ENCODE results near the gene ABCA5. TPM values are rescaled to one million over a fixed set of nuclear protein-coding genes. Genes with fewer than 3 reads are reported as not detected.

ABCA5 gene
- total and polyA plus RNA-seq, 2 donors (not counting 3 experiments of a cell fraction or from before 2014, with no cell fraction given), result 9.3 to 23.2 TPM

GRCh38 chr17:69246202-69246601 is 80.7 kb downstream of the ABCA5 start:
- intact Hi-C loops (cut with micrococcal nuclease), result loop anchor here (1.0 to 5.0 kb wide), 3 partner anchors 474 to 779 kb away; no protein-coding TSS in a partner anchor
- no peak for FAIRE-seq

More at GRCh38 chr17:69246202-69246601, 80.7 kb downstream of the ABCA5 start:
- no peaks in the 10 kb centered on the region for H3K9me3 ChIP-seq (replicated peaks; ENCODE audit: control insufficient read depth, insufficient read depth, low read length)
- H3K9ac ChIP-seq (replicated peaks; ENCODE audit: extremely low read depth, insufficient read depth, low read length), result no peak overlapping the region
- TF ChIP-seq JUN (IDR thresholded peaks at IDR 0.05; ENCODE audit: borderline replicate concordance, insufficient read depth, insufficient read length, low read depth) (no peak), MYC (IDR thresholded peaks at IDR 0.05; ENCODE audit: low read depth, low read length) (no peak), MAX (IDR thresholded peaks at IDR 0.05; ENCODE audit: insufficient read depth, insufficient read length) (no peak), CTCF (IDR thresholded peaks at IDR 0.05; ENCODE audit: extremely low read depth in 1 of 2, insufficient read depth in 1 of 2, low read depth in 1 of 2, low read length in 2 of 2) (no peak), POLR2AphosphoS5 (IDR thresholded peaks at IDR 0.05; ENCODE audit: insufficient read depth, low read depth, low read length) (no peak), POLR2A (IDR thresholded peaks at IDR 0.05; ENCODE audit: low read depth, low read length) (no peak), EZH2 (IDR thresholded peaks at IDR 0.05; ENCODE audit: borderline replicate concordance, low read depth, low read length, severe bottlenecking) (no peak), GATA2 (IDR thresholded peaks at IDR 0.05; ENCODE audit: insufficient read depth, insufficient read length, low read depth, low read length) (no peak), FOS (IDR thresholded peaks at IDR 0.05; ENCODE audit: borderline replicate concordance, insufficient read depth, low read length) (no peak)
- no peaks in the 10 kb centered on the region for H3K9me1 ChIP-seq (replicated peaks; ENCODE audit: control insufficient read depth, extremely low read depth, insufficient read depth, low read length)
- H3K79me2 ChIP-seq (ENCODE audit: control insufficient read depth, insufficient read depth, low read length), result no peaks in the 10 kb centered on the region
- ChIA-PET CTCF (interaction anchor here (0.6 to 6.1 kb wide), 21 partner anchors 11 to 1384 kb away, joined by 3 to 72 read pairs (median 5); partner anchors contain the start of gene ABCA5), POLR2A (no interaction called here)
- DNase-seq (ENCODE audit: low read depth, low spot score), result no peak
- H3K36me3 ChIP-seq (ENCODE audit: control insufficient read depth in 2 of 2, extremely low read depth in 1 of 2, insufficient read depth in 2 of 2, low read length in 2 of 2), result no peaks in the 10 kb centered on the region
- no peak overlapping the region for H3K27ac ChIP-seq (ENCODE audit: insufficient read depth, low read depth, low read length)
- H3K27me3 ChIP-seq (ENCODE audit: control insufficient read depth in 2 of 2, insufficient read depth in 2 of 2, low read length in 2 of 2), result no peaks in the 10 kb centered on the region
- dilution Hi-C loops (cut with MboI; ENCODE audit: extremely low pct_ligation_motif_present, low sequenced_read_pairs), result no loop called here
- no peak overlapping the region for H3K4me3 ChIP-seq (replicated peaks in 1 of 3; ENCODE audit: insufficient read depth in 1 of 3, low read depth in 1 of 3, low read length in 3 of 3)
- no peak overlapping the region for H2AFZ ChIP-seq (ENCODE audit: low read depth, low read length)
- H4K20me1 ChIP-seq (replicated peaks; ENCODE audit: control insufficient read depth, extremely low read depth, insufficient read depth, low read length), result no peaks in the 10 kb centered on the region
- H3K4me1 ChIP-seq (ENCODE audit: control insufficient read depth, extremely low read depth, insufficient read depth, low read length), result no peaks in the 10 kb centered on the region
- no peak overlapping the region for H3K4me2 ChIP-seq (ENCODE audit: insufficient read depth, low read length)
- BruUV-seq (replicated peaks), result no TSS peak
